Measurements from ENCODE around the gene MBNL2.

DNA sequence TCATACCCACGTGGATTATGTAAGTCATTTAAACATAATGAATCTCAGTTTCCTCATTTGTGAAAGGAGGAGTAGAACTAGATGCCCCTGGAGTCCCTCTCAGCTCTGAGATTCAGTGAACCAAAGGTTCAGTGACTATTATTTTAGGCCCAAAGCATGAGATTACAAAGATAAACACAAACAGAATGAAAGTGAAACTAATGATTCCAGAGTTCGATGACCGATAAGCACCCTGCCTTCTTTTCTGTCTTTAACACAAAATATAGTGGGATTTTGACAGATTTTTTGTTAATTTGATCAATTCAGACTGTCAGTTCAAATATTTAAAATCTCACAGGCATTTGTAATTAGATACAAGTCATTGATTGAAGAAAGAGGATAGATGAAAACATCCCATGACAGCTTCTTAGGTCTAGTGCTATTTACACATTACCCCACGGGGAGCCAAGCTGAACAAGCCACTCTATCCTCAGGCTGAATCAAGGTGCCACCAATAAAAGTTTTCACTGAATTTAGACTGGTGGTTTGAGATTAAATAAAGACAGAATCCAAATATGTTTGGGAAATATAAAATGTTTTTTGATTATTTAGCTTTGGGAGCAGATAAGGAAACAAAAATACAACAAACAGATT is 147.2 kb downstream of the MBNL2 start:
- TF ChIP-seq, protein P1, sequence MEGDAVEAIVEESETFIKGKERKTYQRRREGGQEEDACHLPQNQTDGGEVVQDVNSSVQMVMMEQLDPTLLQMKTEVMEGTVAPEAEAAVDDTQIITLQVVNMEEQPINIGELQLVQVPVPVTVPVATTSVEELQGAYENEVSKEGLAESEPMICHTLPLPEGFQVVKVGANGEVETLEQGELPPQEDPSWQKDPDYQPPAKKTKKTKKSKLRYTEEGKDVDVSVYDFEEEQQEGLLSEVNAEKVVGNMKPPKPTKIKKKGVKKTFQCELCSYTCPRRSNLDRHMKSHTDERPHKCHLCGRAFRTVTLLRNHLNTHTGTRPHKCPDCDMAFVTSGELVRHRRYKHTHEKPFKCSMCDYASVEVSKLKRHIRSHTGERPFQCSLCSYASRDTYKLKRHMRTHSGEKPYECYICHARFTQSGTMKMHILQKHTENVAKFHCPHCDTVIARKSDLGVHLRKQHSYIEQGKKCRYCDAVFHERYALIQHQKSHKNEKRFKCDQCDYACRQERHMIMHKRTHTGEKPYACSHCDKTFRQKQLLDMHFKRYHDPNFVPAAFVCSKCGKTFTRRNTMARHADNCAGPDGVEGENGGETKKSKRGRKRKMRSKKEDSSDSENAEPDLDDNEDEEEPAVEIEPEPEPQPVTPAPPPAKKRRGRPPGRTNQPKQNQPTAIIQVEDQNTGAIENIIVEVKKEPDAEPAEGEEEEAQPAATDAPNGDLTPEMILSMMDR (IDR thresholded peaks at IDR 0.05; ENCODE audit: insufficient read depth, low read length): no peak
- TF ChIP-seq POLR2AphosphoS5 (IDR thresholded peaks at IDR 0.05; ENCODE audit: low read depth): no peak
- no peak for TF ChIP-seq GABPA (IDR thresholded peaks at IDR 0.05; ENCODE audit: low read depth)

Data from HL-60 (cell line).